Measurements from ENCODE around the gene PDGFA.
"Not testable (repeated sequence)": the region's sequence is repeated elsewhere in the genome, so short reads cannot be mapped to it uniquely, and the experiment has no call there.

The PDGFA gene

DNA sequence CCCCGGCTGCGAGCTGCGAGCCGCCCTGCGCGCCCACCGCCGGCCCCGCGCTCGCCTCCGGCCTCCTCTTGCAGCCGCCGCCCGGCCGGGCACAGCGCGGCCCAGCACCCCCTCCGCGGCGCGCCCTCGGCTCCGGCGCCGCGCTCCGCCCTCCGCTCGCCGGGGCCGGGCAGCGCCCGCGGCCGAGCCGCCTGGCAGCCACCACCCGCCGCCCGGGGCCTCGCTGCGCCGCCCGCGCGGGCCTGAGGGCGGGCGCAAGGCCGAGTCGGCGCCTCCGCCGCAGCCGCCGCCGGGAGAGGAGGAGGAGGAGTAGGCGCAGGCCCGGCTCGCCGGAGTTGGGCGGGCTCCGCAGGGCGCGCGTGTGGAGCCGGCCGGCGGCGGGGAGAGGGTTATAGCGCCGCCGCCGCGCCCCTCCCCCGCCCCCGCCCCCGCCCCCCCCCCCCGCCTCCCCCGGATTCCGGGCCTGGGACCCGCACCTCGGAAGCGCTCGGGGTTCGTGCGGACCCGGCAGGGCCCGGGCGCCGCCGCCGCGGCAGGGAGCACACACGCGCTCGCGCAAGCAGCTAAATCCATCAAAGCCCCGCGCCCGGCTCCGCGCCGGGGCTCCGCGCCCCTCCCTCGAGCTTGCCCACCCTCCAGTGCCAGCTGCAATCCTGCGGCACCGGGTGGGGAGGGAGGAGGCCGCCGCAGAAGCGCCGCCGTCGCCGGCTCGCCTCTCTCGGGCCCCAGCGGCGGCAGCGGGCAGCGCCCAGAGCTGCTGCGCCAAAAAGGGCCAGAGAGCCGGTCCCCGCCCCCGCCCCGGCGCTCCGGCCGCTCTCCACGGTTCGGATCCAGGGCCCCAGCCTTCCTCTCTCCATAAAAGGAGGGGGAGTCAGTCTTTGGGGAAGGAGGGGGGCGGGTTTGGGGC is at the start of gene PDGFA:
Gene PDGFA, minus strand, starts transcription at position 363 of the 907 bp plus-strand sequence. CDS start 845 bp downstream, outside the sequence.
- DNase-seq, result no peak

GRCh38 chr7:568031-568951 is 48.6 kb upstream of the PDGFA start:
- no peak for DNase-seq

GRCh38 chr7:567305-567883 is 47.7 kb upstream of the PDGFA start:
- no peak for DNase-seq

DNA sequence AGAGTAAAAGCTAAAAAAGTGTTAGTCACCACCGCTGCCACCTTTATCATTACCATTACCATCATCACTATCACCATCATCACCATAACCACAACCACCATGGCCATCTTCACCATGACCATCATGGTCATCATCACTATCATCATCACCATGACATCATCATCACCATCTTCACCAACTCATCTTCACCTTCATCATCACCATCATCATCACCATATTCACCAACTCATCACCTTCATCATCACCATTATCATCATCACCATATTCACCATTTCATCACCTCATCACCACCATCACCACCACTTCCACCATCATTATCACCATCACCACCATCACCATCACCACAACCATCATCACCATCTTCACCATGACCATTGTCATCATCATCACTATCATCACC is 46.5 kb upstream of the PDGFA start:
- DNase-seq, result no peak

DNA sequence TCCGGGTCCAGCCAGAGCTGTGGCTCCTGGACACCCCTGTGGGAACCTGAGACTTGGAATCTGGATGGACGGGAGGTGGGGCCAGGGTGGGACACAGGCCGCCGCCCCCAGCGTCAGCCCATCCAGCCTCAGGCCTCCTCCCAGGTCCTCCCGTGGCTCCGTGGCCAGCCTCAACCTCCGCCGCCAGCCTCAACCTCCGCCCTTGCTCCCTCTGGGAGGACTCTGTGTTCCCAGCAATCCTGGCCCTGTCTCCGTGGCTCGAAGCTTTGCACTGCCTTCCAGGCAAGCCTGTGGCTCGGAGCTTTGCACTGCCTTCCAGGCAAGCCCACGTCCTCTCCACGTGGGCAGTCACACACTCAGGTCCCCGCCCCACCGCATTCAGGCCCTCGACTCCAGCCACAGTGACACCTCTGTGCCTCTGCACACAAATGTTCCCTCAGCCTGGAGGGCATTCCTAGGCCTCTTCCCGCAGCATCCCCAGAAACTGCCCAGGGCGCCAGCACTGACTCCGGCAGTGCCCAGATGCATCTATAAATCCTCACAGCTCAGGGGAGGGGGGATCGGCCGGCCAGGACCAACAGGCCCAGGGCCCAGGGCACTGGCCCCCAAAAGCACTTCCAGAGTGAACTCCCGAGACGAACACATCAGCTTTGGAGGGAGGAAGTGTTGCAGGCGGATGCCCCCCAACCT is 44.7 kb upstream of the PDGFA start:
- no peak for DNase-seq

GRCh38 chr7:563629-564170 is 44.1 kb upstream of the PDGFA start:
- no peak for DNase-seq

GRCh38 chr7:562789-563628 is 43.4 kb upstream of the PDGFA start:
- no peak for DNase-seq

DNA sequence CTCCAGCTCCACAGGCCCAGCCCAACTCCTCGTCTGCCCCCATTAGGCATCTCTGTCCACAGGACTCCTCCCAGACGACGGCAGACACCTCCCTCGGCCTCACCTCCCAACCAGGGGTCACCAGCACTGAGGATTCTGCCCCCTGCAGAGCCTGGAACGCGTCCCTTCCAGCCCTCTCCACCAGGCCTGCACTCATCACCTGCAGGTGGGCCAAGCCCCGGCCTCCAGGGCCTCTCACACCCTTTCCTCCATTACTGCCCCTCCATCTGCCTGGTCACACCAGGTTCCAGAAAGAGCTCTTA is 42.7 kb upstream of the PDGFA start:
- DNase-seq, result no peak

DNA sequence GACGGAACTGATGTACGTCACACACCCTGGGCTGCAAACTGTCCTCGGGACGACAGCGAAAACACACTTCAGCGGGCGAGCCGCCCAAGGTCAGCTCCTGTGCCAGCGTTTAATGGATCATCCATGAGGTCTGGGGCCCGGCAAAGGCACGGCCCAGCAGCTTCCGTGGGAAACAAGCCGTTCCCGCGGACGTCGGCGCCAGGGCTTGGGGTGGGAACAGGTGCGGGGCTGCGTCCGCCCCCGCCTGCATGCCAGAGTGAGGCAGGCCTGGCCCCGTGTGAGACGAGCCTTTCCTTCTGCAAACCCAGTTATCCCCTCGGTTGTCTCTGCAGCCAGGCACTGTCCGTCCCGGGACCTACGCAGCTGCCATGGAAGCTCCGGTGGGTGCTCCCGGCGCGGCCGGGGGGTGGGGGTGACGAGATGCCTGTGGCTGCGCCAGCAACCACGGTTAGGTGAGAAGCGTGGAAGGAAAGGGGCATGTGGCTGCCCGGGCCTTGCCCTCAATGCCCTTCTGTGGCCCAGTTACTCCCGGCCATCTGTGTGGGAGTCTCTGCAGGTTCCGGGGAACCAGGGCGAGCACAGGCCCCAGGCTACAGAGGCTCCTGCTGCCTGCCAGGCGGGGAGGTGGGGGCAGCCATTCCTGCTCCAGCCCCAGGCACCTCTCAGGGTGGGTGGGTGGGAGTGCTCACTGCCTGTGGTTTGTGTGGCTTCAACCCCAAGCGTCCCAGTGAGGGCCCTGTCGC is 42.2 kb upstream of the PDGFA start:
- DNase-seq, result no peak

DNA sequence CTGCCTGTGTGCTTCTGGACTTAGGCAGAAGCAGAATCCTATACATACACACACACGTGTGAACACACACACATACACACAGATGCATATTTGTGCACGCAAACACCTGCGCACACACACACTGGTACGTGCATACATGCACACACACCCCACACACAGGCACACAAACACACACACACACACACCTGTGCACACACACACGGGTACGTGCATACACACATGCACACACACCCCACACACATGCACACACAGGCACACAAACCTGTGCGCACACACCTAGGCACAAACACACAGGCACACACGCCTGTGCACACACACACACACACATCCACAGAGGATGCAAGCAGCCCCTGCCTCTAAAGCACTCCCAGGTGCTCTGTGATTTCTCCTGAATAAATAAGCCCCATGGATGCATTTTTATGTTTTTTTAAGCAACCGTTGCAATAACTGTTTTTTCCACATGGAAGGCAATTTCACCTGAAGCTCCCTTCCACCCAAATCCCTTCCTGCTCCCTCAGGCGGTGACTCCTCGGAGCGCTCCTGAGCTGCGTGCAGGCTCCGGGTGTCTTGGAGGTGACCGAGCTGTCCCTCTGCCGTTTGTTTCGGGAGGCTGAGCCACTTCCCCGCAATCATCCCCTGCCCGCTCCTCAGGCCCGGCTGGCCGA is 41.5 kb upstream of the PDGFA start:
- no peak for DNase-seq

- DNase-seq, result no peak
Measured at GRCh38 chr7:559396-559705, 39.7 kb upstream of the PDGFA start.

GRCh38 chr7:557558-557881 is 37.9 kb upstream of the PDGFA start:
- DNase-seq, result no peak

- DNase-seq, result no peak
Measured at GRCh38 chr7:556837-557557, 37.4 kb upstream of the PDGFA start.

DNA sequence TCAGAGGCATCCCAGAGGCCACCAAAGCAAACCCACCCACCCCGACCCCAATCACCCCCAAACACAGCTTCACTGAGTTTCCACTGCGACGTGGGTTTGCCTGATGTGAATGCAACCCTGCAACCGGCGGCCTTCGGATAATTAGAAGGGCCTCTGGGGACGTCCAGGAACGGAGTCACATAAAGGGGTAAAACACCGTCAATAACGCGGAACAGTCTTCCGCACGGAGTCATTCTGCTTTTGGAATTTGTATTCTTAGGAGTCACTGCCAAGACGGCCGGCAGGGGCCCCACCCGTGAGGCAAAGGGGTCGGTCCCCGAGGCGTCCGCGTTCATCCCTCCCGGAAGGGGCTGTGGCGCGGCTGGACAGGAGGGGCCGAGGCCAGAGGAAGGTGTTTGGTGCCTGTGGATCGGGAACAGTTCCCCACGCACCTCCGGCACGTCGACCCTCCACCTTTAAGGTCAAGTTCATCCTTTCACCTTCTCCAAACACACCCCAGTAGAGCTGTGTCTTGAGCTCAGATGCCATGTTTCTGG is 36.7 kb upstream of the PDGFA start:
- no peak for DNase-seq

DNA sequence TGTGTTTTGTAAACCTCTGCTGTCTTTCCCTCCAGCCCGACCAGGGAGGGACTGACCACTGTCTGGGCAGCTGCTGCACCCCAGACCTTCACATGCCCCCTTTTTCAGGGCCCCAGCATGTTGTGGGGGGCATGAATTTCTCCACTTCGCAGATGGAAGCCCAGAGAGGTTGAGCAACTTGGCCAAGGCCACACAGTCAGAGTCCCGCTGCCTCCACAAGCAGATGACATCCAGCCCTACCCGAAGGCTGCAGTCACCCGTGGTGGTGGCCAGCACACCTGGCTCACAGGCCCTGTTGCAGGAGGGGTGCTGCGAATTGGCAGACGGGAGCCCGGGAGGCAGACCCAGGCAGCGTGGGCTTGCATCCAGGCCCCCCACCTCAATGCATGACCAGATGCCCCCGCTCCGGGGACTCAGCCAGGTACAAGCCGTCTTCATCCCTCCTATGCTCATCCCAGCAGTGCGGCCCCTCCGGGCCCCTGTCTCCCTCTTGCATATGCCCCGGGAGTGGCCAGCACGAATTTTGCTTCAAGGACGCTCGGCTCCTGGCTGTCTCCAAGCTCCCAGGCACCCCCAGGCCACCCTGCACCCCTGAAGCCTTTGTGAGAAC is 36.0 kb upstream of the PDGFA start:
- DNase-seq, result no peak

DNA sequence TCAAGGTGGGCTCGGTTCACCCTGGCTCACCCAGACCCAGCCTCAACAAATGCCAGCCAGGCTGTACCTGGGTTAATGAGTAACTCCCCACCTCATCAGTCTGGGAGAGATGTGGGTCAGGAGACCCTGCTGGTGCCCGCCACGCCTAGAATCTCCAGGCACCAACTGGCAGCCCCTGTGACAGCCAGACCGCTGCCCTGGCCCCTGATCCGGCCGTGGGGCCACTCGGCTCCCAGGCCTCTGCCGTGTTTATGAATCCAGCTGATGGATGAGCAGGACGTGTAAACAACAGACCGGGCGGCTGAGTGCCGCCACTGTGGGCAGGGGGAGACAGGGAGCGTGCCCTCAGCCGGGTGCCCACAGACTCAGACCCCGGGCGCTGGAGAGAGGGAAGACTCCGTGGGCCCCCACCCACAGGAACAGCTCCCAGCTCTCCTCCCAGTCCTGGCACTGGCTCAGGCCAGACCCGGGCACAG is 34.0 kb upstream of the PDGFA start:
- no peak for DNase-seq

- DNase-seq, result no peak
Measured at GRCh38 chr7:552868-553635, 33.4 kb upstream of the PDGFA start.

DNA sequence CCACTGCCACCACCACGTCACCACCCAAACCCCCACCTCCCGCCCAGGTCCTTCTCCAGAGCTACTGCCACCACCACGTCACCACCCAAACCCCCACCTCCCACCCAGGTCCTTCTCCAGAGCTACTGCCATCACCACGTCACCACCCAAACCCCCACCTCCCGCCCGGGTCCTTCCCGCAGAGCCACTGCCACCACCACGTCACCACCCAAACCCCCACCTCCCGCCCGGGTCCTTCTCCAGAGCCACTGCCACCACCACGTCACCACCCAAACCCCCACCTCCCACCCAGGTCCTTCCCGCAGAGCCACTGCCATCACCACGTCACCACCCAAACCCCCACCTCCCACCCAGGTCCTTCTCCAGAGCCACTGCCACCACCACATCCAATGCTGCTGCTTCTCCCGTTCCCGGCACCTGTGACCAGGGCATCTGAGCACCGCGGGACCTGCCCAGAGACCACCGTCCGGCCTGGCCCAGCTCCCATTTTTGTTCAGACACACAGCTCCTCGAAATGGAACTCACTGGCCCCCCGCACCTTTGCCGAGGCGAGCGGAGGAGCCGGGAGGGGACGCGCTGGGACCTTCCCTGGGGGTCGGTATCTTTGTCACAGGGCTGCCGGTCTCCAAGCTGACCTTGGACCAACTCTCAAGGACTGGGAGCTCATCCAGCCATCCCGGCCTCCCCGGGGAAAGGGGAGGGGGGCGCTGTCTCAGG is 32.7 kb upstream of the PDGFA start:
- not testable (repeated sequence) for DNase-seq

All from activated naive CD4-positive, alpha-beta T cell (primary cell).